HL-60 (cell line): ENCODE results near the gene RSPH10B.
"Not testable (repeated sequence)": the region's sequence is repeated elsewhere in the genome, so short reads cannot be mapped to it uniquely, and the experiment has no call there.

ENCODE experiments used
- CTCF ChIP-seq: IDR thresholded peaks from one replicate; pipeline ENCODE4 v1.5.1; 2011; ENCODE audit warnings: low read length, control low read depth, inconsistent platforms; ENCODE audit not compliant: insufficient read depth
- POLR2AphosphoS5 ChIP-seq: IDR thresholded peaks from 2 replicates; pipeline ENCODE4 v1.6.1; 2012; ENCODE audit warnings: low read depth

- TF ChIP-seq POLR2AphosphoS5, CTCF: not testable (repeated sequence)
Measured at GRCh38 chr7:5963810-5964209, 6.7 kb downstream of the RSPH10B start.
